HCT116 (cell line): Measurements from ENCODE around the gene TTLL5. TPM values are rescaled to one million over a fixed set of nuclear protein-coding genes. Genes with fewer than 3 reads are reported as not detected.

Experiments
- ATAC-seq: fragments of 200-7000 bp; cut with Tn5 transposase; 2 replicates; pipeline ENCODE4 v1.9.1; 2020; ENCODE audit warnings: mild to moderate bottlenecking, moderate library complexity
- BruUV-seq: library from RNA; stranded (reverse); fragments of 400-500 nt; replicated peaks from 2 replicates; lab custom pipeline; 2021; lab: Mats Ljungman, UMichigan
- CTCF ChIA-PET: fragments of 300-600 bp; sonication (Branson Sonifier 250); formaldehyde crosslinking; loops from one replicate; lab custom pipeline; 2021; ENCODE audit warnings: antibody characterized with exemption; lab: Charles Lee
- POLR2A ChIA-PET: fragments of 300-600, 350-600 bp; sonication (Branson Sonifier 250); formaldehyde crosslinking; loops from one replicate; lab custom pipeline; 2021; ENCODE audit warnings: antibody characterized with exemption; lab: Charles Lee
- RAD21 ChIA-PET, 2 experiments: fragments of 300-600 bp; sonication (Branson Sonifier 250); formaldehyde crosslinking; loops; one replicate each; lab custom pipeline; 2023; ENCODE audit warnings: low total read pairs in 2 of 2; ENCODE audit not compliant: uncharacterized antibody in 2 of 2, unreplicated experiment in 2 of 2, low non-redundant PET in 1 of 2; lab: Charles Lee
- DNase-seq: peaks from one replicate; pipeline ENCODE4 v3.0.0-alpha.2; 2010; ENCODE audit warnings: low read depth, low spot score
- H2AFZ ChIP-seq: fragments of 200-600 bp; shearing (Covaris generic), sonication (generic); 2 replicates; pipeline ENCODE4 v1.6.1; 2017; ENCODE audit warnings: low read depth, mixed run types, mixed read lengths, antibody characterized with exemption, low read length; ENCODE audit not compliant: poor library complexity, severe bottlenecking
- H3K27ac ChIP-seq: 2 replicates; pipeline ENCODE4 v1.5.1; 2012; ENCODE audit warnings: low read depth, low read length
- H3K27me3 ChIP-seq: fragments of 200-600 bp; sonication (generic); 2 replicates; pipeline ENCODE4 v1.6.1; 2016; ENCODE audit warnings: mixed run types, low read length, mixed read lengths; ENCODE audit not compliant: insufficient read depth
- H3K36me3 ChIP-seq, 2 experiments: fragments of 200-500 bp in 1 of 2; fragments of 200-600 bp in 1 of 2; sonication (Bioruptor generic) in 1 of 2; sonication (generic) in 1 of 2; 2 replicates each; pipeline versions ENCODE4 v1.5.1 to v1.6.1; 2014 to 2016; ENCODE audit warnings: low read length in 2 of 2, inconsistent platforms in 1 of 2, mixed read lengths in 1 of 2, mixed run types in 1 of 2; ENCODE audit not compliant: insufficient read depth in 2 of 2, control insufficient read depth in 1 of 2
- H3K4me1 ChIP-seq, 2 experiments: fragments of 200-600 bp in 1 of 2; sonication (generic) in 1 of 2; 2 replicates each; pipeline versions ENCODE4 v1.5.1 to v1.6.1; 2012 to 2017; ENCODE audit warnings: low read length in 2 of 2, inconsistent platforms in 1 of 2, mild to moderate bottlenecking in 1 of 2, mixed read lengths in 1 of 2, mixed run types in 1 of 2, moderate library complexity in 1 of 2; ENCODE audit not compliant: insufficient read depth in 2 of 2, control insufficient read depth in 1 of 2
- H3K4me2 ChIP-seq: fragments of 200-600 bp; sonication (generic); 2 replicates; pipeline ENCODE4 v1.6.1; 2017; ENCODE audit warnings: mixed run types, low read length, mixed read lengths
- H3K4me3 ChIP-seq, 2 experiments: fragments of 200-600 bp in 1 of 2; sonication (generic) in 1 of 2; replicated peaks in 1 of 2; 2 replicates each; pipeline ENCODE4 v1.5.1; 2011 to 2016; ENCODE audit warnings: low read length in 2 of 2, control low read depth in 1 of 2, low read depth in 1 of 2, mild to moderate bottlenecking in 1 of 2, mixed read lengths in 1 of 2, mixed run types in 1 of 2
- H3K79me2 ChIP-seq: fragments of 200-600 bp; sonication (generic); 2 replicates; pipeline ENCODE4 v1.6.1; 2017; ENCODE audit warnings: mild to moderate bottlenecking, mixed run types, low read length, moderate library complexity, mixed read lengths; ENCODE audit not compliant: insufficient read depth
- H3K9ac ChIP-seq: fragments of 200-600 bp; sonication (generic); 2 replicates; pipeline ENCODE4 v1.6.1; 2016; ENCODE audit warnings: low read length, mixed read lengths
- H3K9me2 ChIP-seq: fragments of 200-600 bp; sonication (generic), shearing (Covaris generic); 2 replicates; pipeline ENCODE4 v1.6.1; 2017; ENCODE audit warnings: mixed run types, mild to moderate bottlenecking, moderate library complexity; ENCODE audit not compliant: insufficient read depth
- H3K9me3 ChIP-seq, 2 experiments: fragments of 200-500 bp in 1 of 2; fragments of 200-600 bp in 1 of 2; sonication (Bioruptor generic) in 1 of 2; sonication (generic) in 1 of 2; 2 replicates each; pipeline ENCODE4 v1.6.1; 2014 to 2017; ENCODE audit warnings: low read length in 2 of 2, mixed read lengths in 2 of 2, inconsistent platforms in 1 of 2, low read depth in 1 of 2, mild to moderate bottlenecking in 1 of 2, mixed run types in 1 of 2, moderate library complexity in 1 of 2; ENCODE audit not compliant: control insufficient read depth in 1 of 2, insufficient read depth in 1 of 2
- H4K20me1 ChIP-seq: fragments of 200-600 bp; sonication (generic), shearing (Covaris generic); 2 replicates; pipeline ENCODE4 v1.6.1; 2017; ENCODE audit warnings: mixed run types, mild to moderate bottlenecking, moderate library complexity; ENCODE audit not compliant: insufficient read depth
- ATF3 ChIP-seq: IDR thresholded peaks from 2 replicates; pipeline ENCODE4 v1.6.1; 2012
- CBX3 ChIP-seq: IDR thresholded peaks from 2 replicates; pipeline ENCODE4 v1.6.1; 2012; ENCODE audit warnings: low read depth
- EGR1 ChIP-seq: IDR thresholded peaks from 2 replicates; pipeline ENCODE4 v1.6.1; 2012; ENCODE audit warnings: low read depth
- ELF1 ChIP-seq: IDR thresholded peaks from 2 replicates; pipeline ENCODE4 v1.6.1; 2012; ENCODE audit warnings: low read depth, borderline replicate concordance
- EZH2 ChIP-seq: fragments of 200-600 bp; sonication (generic); IDR thresholded peaks from 2 replicates; pipeline ENCODE4 v1.6.1; 2017; ENCODE audit warnings: antibody characterized with exemption, mixed run types
- FOSL1 ChIP-seq: IDR thresholded peaks from 2 replicates; pipeline ENCODE4 v1.6.1; 2012; ENCODE audit warnings: low read depth
- POLR2A ChIP-seq: IDR thresholded peaks from 2 replicates; pipeline ENCODE4 v1.7.0; 2011; ENCODE audit warnings: borderline replicate concordance; ENCODE audit not compliant: insufficient read depth, insufficient read length; ENCODE audit errors: extremely low read depth
- RAD21 ChIP-seq: IDR thresholded peaks from 2 replicates; pipeline ENCODE4 v1.6.1; 2012; ENCODE audit warnings: low read depth, mild to moderate bottlenecking
- REST ChIP-seq: IDR thresholded peaks from 2 replicates; pipeline ENCODE4 v1.6.1; 2012; ENCODE audit warnings: low read depth
- SP1 ChIP-seq: IDR thresholded peaks from 2 replicates; pipeline ENCODE4 v1.6.1; 2012; ENCODE audit warnings: low read depth
- SRF ChIP-seq: IDR thresholded peaks from 2 replicates; pipeline ENCODE4 v1.6.1; 2012; ENCODE audit warnings: low read depth
- TCF7L2 ChIP-seq: IDR thresholded peaks from 2 replicates; pipeline ENCODE4 v1.7.0; 2011; ENCODE audit warnings: borderline replicate concordance, inconsistent platforms; ENCODE audit not compliant: insufficient read depth, insufficient read length; ENCODE audit errors: extremely low read depth
- YY1 ChIP-seq: IDR thresholded peaks from 2 replicates; pipeline ENCODE4 v1.6.1; 2011; ENCODE audit warnings: low read length, low read depth, moderate library complexity, mild to moderate bottlenecking; ENCODE audit not compliant: insufficient replicate concordance; ENCODE audit errors: extremely low read depth
- ZBTB33 ChIP-seq: IDR thresholded peaks from 2 replicates; pipeline ENCODE4 v1.6.1; 2011; ENCODE audit warnings: mild to moderate bottlenecking, low read length, moderate library complexity; ENCODE audit not compliant: insufficient replicate concordance; ENCODE audit errors: extremely low read depth
- ZFX ChIP-seq: fragments of 450-650 bp; IDR thresholded peaks from 2 replicates; pipeline ENCODE4 v1.6.1; 2017
- ZNF274 ChIP-seq: fragments of 200-500 bp; sonication (Bioruptor generic); IDR thresholded peaks from 2 replicates; pipeline ENCODE4 v1.6.1; 2014; ENCODE audit warnings: mild to moderate bottlenecking, low read depth, low read length, inconsistent platforms
- intact Hi-C: fragments of 100-400 bp; cut with micrococcal nuclease; formaldehyde crosslinking; loops from 2 replicates; pipeline ENCODE4 v1.10.0; 2022
- total RNA-seq: library from RNA; stranded (reverse); gene quantifications from one replicate; pipeline ENCODE4 v1.2.1, GENCODE V29; 2021; ENCODE audit not compliant: unreplicated experiment

Gene TTLL5
- total RNA-seq, 1 experiment from 2014 or later: 26.2 TPM

- Histone ChIP-seq H3K9ac (no peak overlapping the region), H2AFZ (no peak overlapping the region), H4K20me1 (no peaks in the 10 kb centered on the region), H3K9me2 (no peaks in the 10 kb centered on the region), H3K4me2 (no peak overlapping the region), H3K36me3 (0 out of 4 replicates have a peak, but pooled peaks cover 0 to 4% of the 10 kb centered on the region in 2 experiments), H3K79me2 (no peaks in the 10 kb centered on the region), H3K27ac (no peak overlapping the region), H3K27me3 (no peaks in the 10 kb centered on the region), H3K4me1 (no peaks in the 10 kb centered on the region), H3K4me3 (no peak overlapping the region), H3K9me3 (no peaks in the 10 kb centered on the region)
- ChIA-PET POLR2A (no interaction called here), RAD21 (no interaction called here), CTCF (no interaction called here)
- no peak for TF ChIP-seq SP1
- no peak for TF ChIP-seq ZBTB33
- no peak for TF ChIP-seq REST
- no peak for TF ChIP-seq POLR2A
- no peak for TF ChIP-seq YY1
- TF ChIP-seq RAD21: no peak
- no peak for TF ChIP-seq EGR1
- no peak for TF ChIP-seq FOSL1
- TF ChIP-seq ZNF274: no peak
- no peak for TF ChIP-seq ZFX
- no peak for TF ChIP-seq ELF1
- no peak for TF ChIP-seq CBX3
- no peak for TF ChIP-seq SRF
- no peak for TF ChIP-seq ATF3
- TF ChIP-seq EZH2: no peak
- no peak for TF ChIP-seq TCF7L2
- intact Hi-C loops: no loop called here
- DNase-seq (no peak), ATAC-seq (no peak)
- no TSS peak for BruUV-seq
Measured at GRCh38 chr14:75783602-75784313, 122.7 kb downstream of the TTLL5 start.
